ENCODE data around the gene CLRN1.

Gene CLRN1

DNA sequence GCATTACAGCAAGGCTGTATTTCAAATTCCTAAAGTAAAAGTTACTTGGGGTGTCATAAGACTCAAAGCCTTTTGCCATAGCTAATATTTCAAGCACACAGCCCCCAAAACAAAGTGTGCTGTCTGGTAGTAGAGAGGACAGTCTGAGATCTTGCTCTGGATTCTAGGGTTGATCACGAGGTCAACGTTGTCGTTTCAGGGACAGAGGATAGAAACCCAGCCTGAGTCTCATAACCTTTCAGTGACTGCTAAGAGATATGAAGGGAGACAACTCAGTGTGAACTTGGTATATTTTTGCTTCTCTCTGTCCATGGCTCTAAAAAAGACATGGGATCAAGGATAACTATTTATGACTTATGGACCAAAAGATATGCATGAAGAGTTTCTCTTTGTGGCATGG lies 41.7 kb downstream of the CLRN1 start:
- no peak for DNase-seq (ENCODE audit: low read depth, low spot score)
- H3K4me3 ChIP-seq (ENCODE audit: low read length): no peak overlapping the region

- DNase-seq (ENCODE audit: low read depth, low spot score): no peak
- H3K4me3 ChIP-seq (ENCODE audit: low read length): no peak overlapping the region
These were observed 44.3 kb downstream of the CLRN1 start for GRCh38 chr3:150928234-150928633.

- H3K4me3 ChIP-seq (ENCODE audit: low read length): no peak overlapping the region
- no peak for DNase-seq (ENCODE audit: low read depth, low spot score)
These were observed 46.2 kb downstream of the CLRN1 start for GRCh38 chr3:150926328-150926727.

GRCh38 chr3:150925751-150926201 lies 46.8 kb downstream of the CLRN1 start:
- no peak overlapping the region for H3K4me3 ChIP-seq (ENCODE audit: low read length)
- DNase-seq (ENCODE audit: low read depth, low spot score): peak; percentile 17

GRCh38 chr3:150922611-150923010 lies 49.9 kb downstream of the CLRN1 start:
- no peak for DNase-seq (ENCODE audit: low read depth, low spot score)
- H3K4me3 ChIP-seq (ENCODE audit: low read length): no peak overlapping the region

GRCh38 chr3:150921209-150921608 lies 51.3 kb downstream of the CLRN1 start:
- no peak for DNase-seq (ENCODE audit: low read depth, low spot score)
- no peak overlapping the region for H3K4me3 ChIP-seq (ENCODE audit: low read length)

GRCh38 chr3:150920236-150920635 lies 52.3 kb downstream of the CLRN1 start:
- no peak overlapping the region for H3K4me3 ChIP-seq (ENCODE audit: low read length)
- no peak for DNase-seq (ENCODE audit: low read depth, low spot score)

GRCh38 chr3:150917951-150918350 lies 54.6 kb downstream of the CLRN1 start:
- DNase-seq (ENCODE audit: low read depth, low spot score): no peak
- H3K4me3 ChIP-seq (ENCODE audit: low read length): no peak overlapping the region

DNA sequence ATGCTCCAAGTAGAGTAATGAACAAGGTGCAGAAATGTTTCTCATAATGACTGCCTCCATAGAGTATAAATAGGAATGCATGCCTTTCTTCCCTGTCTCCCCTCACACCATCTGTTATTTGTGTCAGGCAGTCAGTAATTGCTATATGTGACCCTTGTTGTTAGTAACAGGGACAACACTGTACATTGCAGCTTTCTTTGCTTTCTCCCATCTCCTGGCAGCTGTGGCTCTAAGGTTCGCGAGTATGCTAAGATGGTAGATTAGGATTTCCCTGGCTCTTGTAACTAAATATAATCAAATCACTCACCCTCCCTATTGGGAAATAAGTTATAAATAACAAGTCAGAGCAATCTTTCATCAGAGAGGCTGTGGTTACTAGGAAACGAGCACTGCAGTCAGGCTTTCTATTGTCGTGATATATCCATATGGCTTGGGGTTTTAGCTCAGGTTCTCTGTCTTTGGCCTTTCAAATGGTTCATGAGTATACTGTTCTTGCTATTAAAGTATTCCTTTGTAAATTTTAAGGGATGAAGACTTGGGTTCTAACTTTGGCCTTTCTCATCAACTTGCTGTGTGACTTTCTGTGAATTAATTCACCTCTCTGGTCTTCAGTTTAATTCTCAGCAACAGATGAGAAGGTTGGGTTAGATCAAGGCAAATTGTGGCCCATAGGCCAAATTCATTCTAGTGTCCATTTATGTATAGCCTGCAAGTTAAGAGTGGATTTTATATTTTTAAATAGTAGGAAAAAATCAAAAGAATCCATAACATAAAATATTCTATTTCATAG lies 59.2 kb downstream of the CLRN1 start:
- DNase-seq (ENCODE audit: low read depth, low spot score): no peak
- no peak overlapping the region for H3K4me3 ChIP-seq (ENCODE audit: low read length)

DNA sequence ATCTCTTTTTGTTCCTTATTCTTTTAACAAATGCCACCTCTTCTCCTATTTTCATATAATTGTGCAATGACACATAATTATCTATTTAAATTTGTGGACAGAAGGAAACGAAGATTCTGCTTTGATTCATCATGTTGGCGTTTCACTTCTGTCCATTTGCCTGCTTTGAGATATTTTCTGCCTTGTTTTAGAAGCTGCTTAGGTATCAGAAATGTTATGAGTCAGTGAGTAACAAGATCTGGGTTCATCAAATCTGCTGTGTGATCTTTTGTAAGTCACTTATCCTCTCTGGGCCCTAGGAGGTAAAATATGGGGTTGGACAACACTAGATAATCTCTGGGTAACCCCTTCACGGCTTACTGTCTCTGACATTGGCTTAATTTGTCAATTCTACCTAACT lies 60.0 kb downstream of the CLRN1 start:
- H3K4me3 ChIP-seq (ENCODE audit: low read length): no peak overlapping the region
- no peak for DNase-seq (ENCODE audit: low read depth, low spot score)

DNA sequence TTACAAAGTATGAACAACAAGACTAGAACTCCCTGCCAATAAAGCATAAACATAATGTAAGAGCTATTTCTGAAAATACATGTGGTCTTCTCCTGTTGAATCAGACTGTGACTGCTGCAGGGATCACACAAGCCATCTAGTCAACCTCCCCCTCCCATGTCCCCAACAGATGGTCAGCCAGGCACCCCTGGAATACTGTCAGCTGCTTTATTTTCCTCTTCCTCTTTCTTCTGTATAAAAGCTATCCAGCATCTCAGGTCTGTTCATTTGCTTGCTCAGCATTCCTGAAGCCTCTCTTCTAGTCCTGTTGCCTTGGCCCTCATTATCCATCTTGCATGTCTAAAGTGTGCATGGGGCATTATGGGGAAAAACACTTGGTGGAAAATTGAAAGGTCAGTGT lies 60.8 kb downstream of the CLRN1 start:
- DNase-seq (ENCODE audit: low read depth, low spot score): no peak
- no peak overlapping the region for H3K4me3 ChIP-seq (ENCODE audit: low read length)

GRCh38 chr3:150906461-150906860 lies 66.1 kb downstream of the CLRN1 start:
- no peak overlapping the region for H3K4me3 ChIP-seq (ENCODE audit: low read length)
- no peak for DNase-seq (ENCODE audit: low read depth, low spot score)

DNA sequence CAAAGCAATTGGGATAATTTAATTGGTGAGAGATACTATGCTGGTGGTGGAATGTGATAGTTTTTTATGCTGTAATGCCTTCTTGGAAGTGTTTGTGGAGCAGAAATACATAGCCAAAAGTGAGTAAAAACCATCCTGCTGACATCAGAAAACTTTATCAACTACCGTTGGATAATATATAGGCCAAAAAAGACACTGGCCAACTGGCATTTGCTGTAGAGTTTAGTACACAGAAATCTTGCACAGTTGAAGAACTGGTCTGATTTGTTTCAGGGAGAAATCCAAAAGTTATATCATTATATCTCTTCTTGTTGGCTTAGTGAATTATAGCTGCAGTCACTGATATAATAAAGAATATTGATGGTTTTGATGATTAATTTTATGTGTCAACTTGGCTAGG lies 66.8 kb downstream of the CLRN1 start:
- DNase-seq (ENCODE audit: low read depth, low spot score): no peak
- no peak overlapping the region for H3K4me3 ChIP-seq (ENCODE audit: low read length)

GRCh38 chr3:150905339-150905738 lies 67.2 kb downstream of the CLRN1 start, which contains the start of gene MINDY4B:
TSS of gene MINDY4B (minus strand) at chr3:150905439. CDS start at chr3:150905439, 0 bp downstream.
- H3K4me3 ChIP-seq (ENCODE audit: low read length): no peak within 1 kb of the TSS
- DNase-seq (ENCODE audit: low read depth, low spot score): no peak

- no peak overlapping the region for H3K4me3 ChIP-seq (ENCODE audit: low read length)
- no peak for DNase-seq (ENCODE audit: low read depth, low spot score)
These were observed 69.5 kb downstream of the CLRN1 start for GRCh38 chr3:150902988-150903387.

DNA sequence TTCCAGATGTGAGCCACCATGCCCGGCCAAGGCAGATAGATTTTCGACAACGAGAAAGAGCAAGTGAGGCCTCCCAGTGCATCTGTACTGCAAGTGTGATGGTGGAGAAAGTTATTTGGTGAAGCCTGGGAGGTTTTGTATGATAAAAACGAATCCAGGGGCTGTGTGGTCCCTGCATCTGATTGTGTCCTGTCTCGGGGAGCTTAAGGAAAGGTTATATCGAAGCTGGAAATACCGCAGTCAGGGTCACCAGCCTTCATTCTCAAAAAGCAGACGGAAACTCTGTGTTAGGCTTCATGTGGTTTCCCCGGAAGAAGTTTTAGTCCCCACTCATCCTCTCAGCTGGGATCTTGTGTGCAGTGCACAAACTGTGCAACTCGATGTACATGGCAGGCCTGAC lies 70.7 kb downstream of the CLRN1 start:
- DNase-seq (ENCODE audit: low read depth, low spot score): no peak
- no peak overlapping the region for H3K4me3 ChIP-seq (ENCODE audit: low read length)

DNA sequence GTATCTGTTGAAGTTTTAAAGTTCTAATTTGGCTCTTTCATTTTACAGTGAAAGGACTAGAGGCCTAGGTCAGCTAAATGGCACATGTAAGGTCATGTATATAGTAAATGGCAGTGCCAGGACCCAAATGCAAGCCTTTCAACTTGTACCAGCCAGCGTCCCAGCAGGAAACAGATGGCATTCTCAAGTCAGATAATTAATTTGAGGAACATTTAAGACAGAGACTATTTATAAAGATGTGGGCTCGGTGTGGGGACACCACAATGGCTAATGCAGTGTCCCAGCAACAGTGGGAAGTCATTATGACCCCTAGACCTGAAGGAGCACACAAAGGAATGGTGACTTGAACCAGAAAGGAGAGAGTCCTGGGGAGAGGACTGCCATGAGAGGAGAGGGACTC lies 73.4 kb downstream of the CLRN1 start:
- H3K4me3 ChIP-seq (ENCODE audit: low read length): no peak overlapping the region
- DNase-seq (ENCODE audit: low read depth, low spot score): no peak

GRCh38 chr3:150898046-150898754 lies 74.3 kb downstream of the CLRN1 start:
- no peak overlapping the region for H3K4me3 ChIP-seq (ENCODE audit: low read length)
- DNase-seq (ENCODE audit: low read depth, low spot score): no peak

DNA sequence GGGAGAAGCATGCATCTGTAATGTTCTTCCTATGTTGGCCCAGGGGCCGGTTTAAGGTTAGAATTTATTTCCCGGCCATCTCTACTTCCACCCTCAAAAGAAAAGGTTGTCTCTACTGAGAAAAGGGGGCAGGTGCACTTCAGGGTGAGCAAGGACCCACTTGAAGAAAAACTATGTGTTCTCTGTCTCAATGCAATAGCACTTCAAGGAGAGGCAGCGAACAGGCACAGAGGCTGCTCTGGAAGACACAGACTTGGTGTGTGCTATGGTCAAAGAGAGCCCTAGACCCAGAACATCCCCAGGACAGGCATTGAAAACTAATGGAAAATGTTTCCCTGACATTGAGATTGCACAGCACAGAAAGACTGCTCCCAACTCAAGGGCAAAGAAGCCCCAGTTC lies 74.9 kb downstream of the CLRN1 start:
- no peak for DNase-seq (ENCODE audit: low read depth, low spot score)
- no peak overlapping the region for H3K4me3 ChIP-seq (ENCODE audit: low read length)

DNA sequence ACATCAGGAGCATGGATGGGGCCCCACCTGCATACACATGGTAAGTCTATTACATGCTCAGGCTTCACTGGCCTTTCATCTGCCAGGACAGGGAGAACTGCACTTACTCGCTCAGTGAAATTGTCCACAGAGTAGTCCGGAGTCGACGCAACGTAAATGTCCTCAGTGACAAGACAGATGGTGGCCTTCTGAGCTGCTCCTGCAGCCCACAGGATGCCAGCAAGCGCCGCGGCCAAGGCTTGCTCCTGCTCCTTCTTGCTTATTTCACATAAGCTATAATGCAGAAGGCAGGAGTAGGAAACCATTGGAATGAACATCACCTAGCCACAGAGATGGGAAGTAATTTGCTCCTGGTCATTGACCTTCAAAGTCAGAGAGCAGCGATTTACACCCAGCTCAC lies 81.7 kb downstream of the CLRN1 start:
- no peak for DNase-seq (ENCODE audit: low read depth, low spot score)
- no peak overlapping the region for H3K4me3 ChIP-seq (ENCODE audit: low read length)

DNA sequence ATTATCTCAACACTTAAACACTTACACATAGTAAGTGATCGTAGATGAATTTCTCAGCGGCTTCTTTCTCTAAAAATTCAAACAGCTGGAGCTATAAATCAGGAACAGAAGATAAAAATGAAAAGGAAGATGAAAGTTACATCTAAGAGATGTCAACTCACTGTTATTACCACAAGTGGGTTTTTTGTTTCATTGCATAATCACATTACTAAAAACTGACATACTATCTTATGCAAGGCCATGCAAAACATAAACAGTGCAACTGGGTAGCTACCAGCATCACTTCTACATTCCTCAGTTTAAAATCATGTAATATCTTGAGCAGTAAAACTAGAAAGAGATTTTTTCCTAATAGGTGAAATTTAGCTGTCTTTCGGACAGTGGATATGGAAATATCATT lies 82.2 kb downstream of the CLRN1 start:
- no peak for DNase-seq (ENCODE audit: low read depth, low spot score)
- no peak overlapping the region for H3K4me3 ChIP-seq (ENCODE audit: low read length)

Data from Jurkat, Clone E6-1 (cell line).